ENCODE measurements around the gene SLC47A2.

SLC47A2 gene

GRCh38 chr17:19728084-19728495 lies 11.7 kb upstream of the SLC47A2 start:
- DNase-seq (ENCODE audit: low read depth in 2 of 2) = no peak

DNA sequence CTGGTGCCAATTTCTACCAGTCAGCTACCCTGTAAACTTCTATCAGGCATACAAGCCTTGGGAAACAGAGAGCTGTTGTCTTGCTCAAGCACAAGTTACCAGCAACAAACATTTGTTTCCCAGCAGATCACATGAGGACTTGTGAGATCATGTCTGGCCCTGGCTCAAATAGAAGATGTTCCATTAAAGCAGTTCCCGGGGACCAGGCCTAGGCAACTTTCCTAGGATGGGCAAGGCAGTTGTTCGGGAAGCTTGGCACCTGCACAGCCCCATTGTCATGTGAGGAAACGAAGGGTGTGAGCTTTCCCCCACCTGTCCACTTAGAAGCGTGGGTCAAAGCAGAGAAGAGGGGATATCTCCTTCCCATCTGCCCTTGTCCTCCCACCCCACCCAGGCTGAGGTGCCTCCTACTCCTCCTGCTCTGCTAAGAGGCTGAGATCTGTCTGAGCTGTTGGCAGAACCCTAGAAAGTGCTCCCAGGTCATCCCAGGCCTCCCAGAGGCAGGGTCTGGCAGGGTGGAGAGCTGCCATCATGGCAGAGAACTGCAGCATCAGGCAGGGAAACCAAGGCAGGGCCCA lies 11.2 kb upstream of the SLC47A2 start:
- no peak for DNase-seq (ENCODE audit: low read depth in 2 of 2)

DNA sequence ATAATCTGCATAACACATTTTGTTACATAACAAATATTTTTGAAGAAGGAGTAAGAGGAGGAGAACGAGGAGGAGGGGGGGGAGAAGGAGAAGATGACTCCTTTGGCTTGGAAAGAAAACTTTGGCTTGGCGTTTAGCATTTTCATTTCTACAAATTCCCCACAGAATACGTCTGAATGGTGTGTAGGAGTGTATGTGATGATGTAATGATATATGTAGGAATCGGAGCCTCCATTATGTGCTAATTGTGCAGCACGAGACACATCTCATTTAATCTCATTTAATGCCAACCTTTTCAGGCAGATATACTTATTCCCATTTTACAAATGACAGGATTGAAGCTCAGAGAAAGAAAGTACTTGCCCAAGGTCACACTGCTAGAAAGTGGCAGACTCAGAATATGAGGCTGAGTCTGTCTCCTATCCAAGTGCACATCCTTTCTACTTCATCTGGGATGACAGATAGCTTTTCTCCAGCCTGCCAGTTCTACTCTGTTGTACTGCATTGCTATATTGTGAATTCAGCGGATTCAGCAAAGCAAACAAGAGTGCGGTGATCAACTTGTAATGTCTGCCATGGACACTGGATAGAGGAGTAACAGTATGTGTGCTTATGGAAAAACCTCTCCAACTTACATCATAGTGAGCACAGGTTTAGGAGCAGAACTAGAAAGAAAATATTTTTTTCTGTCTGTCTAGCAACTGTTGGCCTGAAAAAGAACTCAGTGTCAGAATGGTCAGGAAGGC lies 10.4 kb upstream of the SLC47A2 start:
- no peak for DNase-seq (ENCODE audit: low read depth in 2 of 2)

GRCh38 chr17:19725486-19725885 lies 9.1 kb upstream of the SLC47A2 start:
- DNase-seq (ENCODE audit: low read depth in 2 of 2) = no peak

DNA sequence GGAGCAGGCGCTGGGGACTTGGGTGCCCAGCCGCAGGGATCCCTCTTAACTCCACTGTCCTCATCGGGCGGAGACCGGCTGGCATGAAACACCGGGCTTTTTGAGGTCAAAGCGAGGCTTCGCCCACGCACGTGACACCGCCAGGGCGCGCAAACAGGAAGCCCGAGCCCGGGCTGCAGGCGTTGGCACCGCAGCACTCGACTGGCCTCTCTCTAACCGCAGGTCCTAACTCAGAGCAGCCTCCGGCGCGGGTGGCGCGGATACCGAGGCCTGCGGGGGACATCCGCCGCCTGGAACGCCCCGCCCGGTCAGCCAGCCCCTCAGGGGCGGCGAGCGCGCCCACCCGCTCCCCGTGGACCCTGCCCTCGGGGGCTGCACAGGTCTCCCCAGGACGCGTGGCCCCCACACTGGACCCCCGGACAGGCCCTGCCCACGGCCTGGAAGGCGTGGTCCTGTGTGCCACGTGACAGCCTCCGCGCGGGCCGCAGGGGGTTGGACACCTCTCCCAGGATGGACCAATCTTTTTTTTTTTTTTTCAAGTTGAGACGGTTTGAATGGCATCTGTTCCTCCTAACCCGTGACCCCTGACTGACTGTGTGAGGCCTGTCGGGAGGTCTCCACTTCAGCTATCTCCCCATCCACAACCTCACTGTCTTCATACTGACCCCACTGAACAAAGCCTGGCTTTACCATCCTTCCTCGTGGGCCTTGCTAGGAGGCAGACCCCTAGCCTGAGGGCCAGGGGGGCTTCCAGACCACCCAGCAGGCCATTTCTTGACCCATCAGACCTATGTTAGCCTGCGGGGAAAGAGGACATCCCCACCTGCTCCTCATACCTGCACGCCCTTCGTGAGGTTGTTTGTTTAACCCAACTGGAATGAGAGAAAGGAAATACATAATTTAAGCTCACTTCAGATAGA lies 8.4 kb upstream of the SLC47A2 start:
- DNase-seq (ENCODE audit: low read depth in 2 of 2) = peak in 1 of 2 donors; percentile 4

DNA sequence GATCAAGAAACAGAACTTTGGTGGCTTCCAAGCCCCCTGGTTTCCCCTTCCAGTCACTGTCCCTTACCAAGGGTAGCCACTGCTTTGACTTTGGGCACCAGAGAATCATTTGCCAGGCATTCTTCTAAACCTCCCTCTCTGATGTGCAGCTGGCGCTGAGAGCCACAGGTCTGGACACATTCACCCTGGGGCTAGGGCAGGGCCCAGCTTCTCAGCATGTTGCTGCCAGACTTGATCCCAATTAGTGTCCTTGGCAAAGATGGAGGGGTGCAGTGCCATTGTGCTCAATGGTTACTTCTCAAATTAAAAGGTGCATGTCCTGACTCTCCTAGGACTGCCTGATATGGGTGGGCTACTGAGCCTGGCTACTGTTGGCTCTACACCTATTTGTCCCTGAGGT lies 7.6 kb upstream of the SLC47A2 start:
- no peak for DNase-seq (ENCODE audit: low read depth in 2 of 2)

- DNase-seq (ENCODE audit: low read depth in 2 of 2) = no peak
These were observed 4.4 kb upstream of the SLC47A2 start for GRCh38 chr17:19720631-19721426.

GRCh38 chr17:19720210-19720475 lies 3.8 kb upstream of the SLC47A2 start:
- no peak for DNase-seq (ENCODE audit: low read depth in 2 of 2)

DNA sequence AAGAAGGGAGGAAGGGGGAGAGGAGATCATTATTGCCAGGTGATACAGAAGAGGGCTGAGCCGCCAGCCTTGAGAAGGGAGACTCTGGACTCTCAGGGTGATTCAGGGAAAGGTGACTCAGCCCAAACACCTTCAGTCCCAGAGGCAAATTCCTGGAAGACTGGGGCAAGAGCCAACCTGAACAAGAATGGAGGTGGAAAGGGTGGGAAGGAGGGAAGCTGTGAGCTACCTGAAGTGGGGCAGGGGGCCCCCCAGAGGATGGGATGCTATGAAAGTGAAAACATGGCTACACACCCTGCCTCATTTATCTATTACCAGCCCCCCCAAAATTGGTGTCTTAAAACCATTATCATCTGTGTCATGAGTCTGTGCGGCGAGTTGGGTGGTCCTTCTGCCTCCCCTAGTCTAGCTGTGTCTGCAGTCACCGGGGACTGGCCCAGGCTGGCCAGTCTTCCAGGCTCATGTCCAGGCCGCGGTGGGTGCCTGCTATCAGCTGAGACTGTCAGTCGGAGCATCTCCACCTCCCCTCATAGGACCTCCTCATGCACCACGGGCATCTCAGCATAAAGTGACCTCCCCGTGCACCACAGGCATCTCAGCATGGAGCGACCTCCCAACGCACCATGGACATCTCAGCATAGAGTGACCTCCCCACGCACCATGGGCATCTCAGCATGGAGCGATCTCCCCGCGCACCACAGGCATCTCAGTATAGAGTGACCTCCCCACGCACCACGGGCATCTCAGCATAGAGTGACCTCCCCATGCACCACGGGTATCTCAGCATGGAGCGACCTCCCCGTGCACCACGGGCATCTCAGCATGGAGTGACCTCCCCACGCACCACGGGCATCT lies 3.2 kb upstream of the SLC47A2 start:
- no peak for DNase-seq (ENCODE audit: low read depth in 2 of 2)

- no peak for DNase-seq (ENCODE audit: low read depth in 2 of 2)
These were observed 2.4 kb upstream of the SLC47A2 start for GRCh38 chr17:19718613-19719354.

- no peak for DNase-seq (ENCODE audit: low read depth in 2 of 2)
These were observed 1.7 kb upstream of the SLC47A2 start for GRCh38 chr17:19718041-19718612.

DNA sequence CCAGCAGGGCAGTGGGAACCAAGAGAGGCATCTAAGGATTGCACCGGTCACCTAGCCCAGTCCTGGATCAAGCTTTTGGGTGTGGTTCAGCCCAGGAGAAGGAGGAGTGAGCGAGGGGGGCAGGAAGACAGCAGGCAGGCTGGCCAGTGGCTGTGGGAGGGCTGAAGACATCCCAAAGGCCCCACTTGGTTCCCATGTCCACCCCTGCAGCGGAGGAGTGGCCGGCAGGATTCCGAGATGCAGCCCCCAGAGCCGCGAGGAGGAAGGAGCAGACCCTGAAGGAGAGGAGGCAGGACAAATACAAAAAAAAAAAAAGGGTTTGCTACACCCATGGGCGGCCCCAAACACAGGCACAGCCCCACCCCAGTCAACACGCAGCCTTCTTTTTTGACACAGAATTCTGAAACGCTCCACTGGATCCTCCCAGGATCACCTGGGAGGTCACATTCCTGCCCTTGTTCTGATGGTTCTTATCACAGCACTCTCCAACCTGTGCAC lies 1.1 kb upstream of the SLC47A2 start:
- DNase-seq (ENCODE audit: low read depth in 2 of 2) = no peak

GRCh38 chr17:19717031-19717360 lies 612 bp upstream of the SLC47A2 start:
- DNase-seq (ENCODE audit: low read depth in 2 of 2) = no peak

DNA sequence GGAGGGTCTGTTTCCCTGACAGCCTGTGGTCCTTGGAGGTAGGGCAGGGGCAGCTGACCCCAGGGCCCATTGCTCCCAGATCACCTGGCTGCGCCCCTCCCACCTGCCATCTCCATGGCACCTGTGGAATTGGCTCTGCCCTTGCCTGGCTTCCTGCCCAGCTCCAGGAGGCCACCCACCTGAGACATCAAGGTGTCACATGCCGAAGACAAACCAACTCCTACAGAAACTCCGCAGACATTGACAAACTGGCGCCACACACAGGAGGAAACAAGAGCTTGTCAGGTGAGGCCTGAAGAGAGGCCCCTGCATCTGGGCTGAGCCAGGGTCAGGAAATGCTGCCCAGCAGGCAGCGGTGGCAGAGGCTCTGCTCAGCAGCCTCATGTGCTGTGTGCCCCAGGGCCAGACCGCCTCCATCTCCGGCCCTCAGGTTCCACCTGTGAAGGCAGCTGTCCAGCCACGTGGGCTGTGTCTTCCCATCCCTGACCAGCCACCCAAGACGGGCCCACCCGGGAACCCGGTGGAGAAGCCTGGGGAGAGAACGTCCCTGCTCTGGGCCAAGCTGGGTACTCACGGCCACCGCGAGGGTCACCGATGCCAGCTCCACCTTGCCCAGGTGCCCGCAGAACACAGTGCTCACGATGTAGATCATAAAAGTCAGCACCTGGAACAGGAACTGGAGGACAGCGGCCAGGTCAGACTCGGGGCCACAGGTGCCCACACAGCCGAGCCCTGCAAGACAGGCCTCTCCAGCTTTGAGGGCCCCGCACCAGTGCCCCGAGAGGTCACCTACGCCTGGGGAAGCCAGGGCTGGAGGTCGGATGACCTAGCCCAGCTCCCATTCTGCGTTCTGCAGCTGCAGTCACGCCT lies 1.6 kb downstream of the SLC47A2 start:
- no peak for DNase-seq (ENCODE audit: low read depth in 2 of 2)

DNA sequence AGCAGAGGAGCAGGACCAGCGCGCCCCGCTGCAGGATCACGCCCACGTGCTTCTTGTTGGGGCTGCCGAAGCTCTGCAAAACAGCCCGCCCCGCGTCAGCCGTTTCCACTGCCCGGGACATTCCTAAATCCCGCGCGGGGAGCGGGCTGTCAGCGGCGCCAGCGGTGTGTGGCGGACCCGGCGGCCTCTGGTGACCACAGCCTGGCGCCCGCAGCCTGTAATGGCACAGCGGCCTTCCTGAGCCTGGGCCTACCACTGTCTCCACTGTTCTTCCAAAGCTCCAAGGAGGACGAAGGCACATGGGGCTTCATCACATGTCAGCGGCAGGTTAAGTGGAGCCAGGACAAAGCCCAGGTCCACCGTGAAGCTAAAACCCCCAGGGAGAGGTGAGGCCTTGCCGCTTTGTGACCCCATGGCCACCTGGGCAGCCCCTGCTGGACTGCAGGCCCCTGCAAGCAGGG lies 2.5 kb downstream of the SLC47A2 start:
- no peak for DNase-seq (ENCODE audit: low read depth in 2 of 2)

- DNase-seq (ENCODE audit: low read depth in 2 of 2) = no peak
These were observed 2.9 kb downstream of the SLC47A2 start for GRCh38 chr17:19713462-19713861.

GRCh38 chr17:19712436-19713004 lies 3.9 kb downstream of the SLC47A2 start:
- no peak for DNase-seq (ENCODE audit: low read depth in 2 of 2)

DNA sequence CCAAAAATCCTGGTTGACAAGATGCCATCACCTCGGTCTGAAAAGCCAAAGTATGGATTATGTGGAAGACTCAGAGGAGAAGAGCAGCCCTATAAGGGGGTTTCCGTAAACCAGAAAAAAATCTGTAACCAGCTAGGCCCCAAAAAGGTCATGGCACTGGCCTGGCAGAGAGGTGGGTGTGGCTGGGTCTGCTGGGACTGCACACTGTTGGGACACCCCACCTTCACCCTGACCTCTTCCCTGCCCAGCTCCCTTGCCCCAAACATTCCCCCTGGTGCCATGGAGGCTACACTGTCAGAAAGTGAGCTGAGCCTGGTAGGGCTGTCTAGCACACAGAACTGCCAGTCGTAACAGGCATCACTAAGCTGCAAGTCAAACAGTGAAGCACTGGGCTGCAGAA lies 6.5 kb downstream of the SLC47A2 start:
- no peak for DNase-seq (ENCODE audit: low read depth in 2 of 2)
